ENCODE measurements around the gene RPSA. TPM values are rescaled to one million over a fixed set of nuclear protein-coding genes. Genes with fewer than 3 reads are reported as not detected.

The RPSA gene
- total and polyA plus RNA-seq, 9 of the 15 experiments (the other 6 are each of a cell fraction or from before 2014, with no cell fraction given) = 2,290 to 4,272 (median 2,730) TPM

DNA sequence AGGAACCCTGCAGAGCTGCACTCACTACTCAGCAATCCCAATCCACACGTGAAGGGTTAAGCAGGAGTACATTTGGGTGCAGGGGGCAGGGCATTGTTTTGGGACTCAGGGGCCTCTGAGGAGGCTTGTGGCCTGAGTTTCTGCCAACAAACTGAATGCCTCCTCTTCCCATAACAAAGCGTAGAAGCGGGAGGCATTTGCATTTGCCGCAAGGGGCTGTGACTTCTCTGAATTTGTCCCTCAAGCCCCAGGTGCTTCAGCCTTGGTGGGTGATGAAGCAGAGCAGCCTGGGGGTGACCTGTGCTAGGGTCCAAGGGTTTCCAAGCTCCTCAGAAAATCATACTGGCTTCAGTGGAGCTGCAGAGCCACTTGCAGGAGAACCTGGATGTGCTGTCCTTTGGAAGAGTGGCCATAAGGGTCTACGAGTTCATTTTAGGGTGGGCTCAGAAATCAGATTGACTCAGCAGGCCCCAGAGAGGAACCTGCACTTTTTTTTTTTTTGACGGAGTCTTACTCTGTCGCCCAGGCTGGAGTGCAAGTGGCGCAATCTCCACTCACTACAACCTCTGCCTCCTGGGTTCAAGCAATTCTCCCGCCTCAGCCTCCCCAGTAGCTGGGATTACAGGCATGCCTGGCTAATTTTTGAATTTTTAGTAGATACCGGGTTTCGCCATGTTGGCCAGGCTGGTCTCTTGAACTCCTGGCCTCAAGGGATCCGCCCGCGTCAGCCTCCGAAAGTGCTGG, 1.4 kb upstream of the RPSA start:
- no TSS peak for BruUV-seq (replicated peaks)
- POLR2A ChIA-PET = interaction anchor here (0.7 to 6.1 kb wide), 7 partner anchors 8 to 233 kb away, joined by 3 to 45 read pairs (median 5); no protein-coding TSS in a partner anchor
- 33% methylated on average over 15 of the region's 15 CpGs for WGBS (ENCODE audit: insufficient coverage, low coverage, missing lambda C conversion rate)
- peak overlapping the region; percentile 61 for H3K4me3 ChIP-seq
- ATAC-seq (no peak), FAIRE-seq (no peak), DNase-seq (ENCODE audit: extremely low read depth in 1 of 4, low spot score in 3 of 4) (no peak)
- H3K9me1 ChIP-seq (ENCODE audit: control insufficient read depth, insufficient read depth, low read length) = no peaks in the 10 kb centered on the region
- in situ Hi-C loops (cut with MboI) = loop anchor here (10.0 to 25.0 kb wide), 2 partner anchors 900 to 1057 kb away; partner anchors contain the start of genes EIF1B and RPL14
- peaks cover 53% of the 10 kb centered on the region for H3K79me2 ChIP-seq (ENCODE audit: control insufficient read depth, insufficient read depth, low read length)
- H3K9me3 ChIP-seq (replicated peaks; ENCODE audit: control insufficient read depth, insufficient read depth, low read depth, low read length) = no peaks in the 10 kb centered on the region
- CTCF ChIA-PET (ENCODE audit: low intra/inter-chr PET ratio) = interaction anchor here (1.7 kb wide), 1 partner anchor 93 kb away, joined by 4 read pairs; no protein-coding TSS in a partner anchor
- H3K4me1 ChIP-seq (replicated peaks in 1 of 2; ENCODE audit: control insufficient read depth in 2 of 2, insufficient read depth in 2 of 2, low read length in 2 of 2) = peaks cover 18 to 28% of the 10 kb centered on the region in 2 experiments; a peak in 4 of 5 replicates
- H3K36me3 ChIP-seq (ENCODE audit: control insufficient read depth, insufficient read depth, low read length) = peaks cover 36% of the 10 kb centered on the region
- H3K27me3 ChIP-seq (ENCODE audit: control insufficient read depth in 2 of 2, insufficient read depth in 2 of 2, low read length in 2 of 2) = no peaks in the 10 kb centered on the region
- peak overlapping the region; percentile 88 to 94 for H3K9ac ChIP-seq (ENCODE audit: insufficient read depth in 1 of 2, low read depth in 2 of 2, low read length in 2 of 2)
- H3K27ac ChIP-seq (ENCODE audit: extremely low read depth, low read depth, low read length) = peak overlapping the region; percentile 91
- H4K20me1 ChIP-seq (replicated peaks; ENCODE audit: control insufficient read depth, insufficient read depth, low read length) = peaks cover 5% of the 10 kb centered on the region
- intact Hi-C loops (cut with micrococcal nuclease) = loop anchor here (5.0 to 10.0 kb wide), 3 partner anchors 37 to 900 kb away; partner anchors contain the start of gene EIF1B
- peak overlapping the region; percentile 86 for H2AFZ ChIP-seq (ENCODE audit: low read depth, low read length)
- peak overlapping the region; percentile 96 for H3K4me2 ChIP-seq (ENCODE audit: insufficient read depth, low read length)
- TF ChIP-seq CEBPG (CRISPR knock-in tag; IDR thresholded peaks at IDR 0.05) (no peak), CEBPG (tag; conservative IDR thresholded peaks at IDR 0.05 in 1 of 2, IDR thresholded peaks at IDR 0.05 in 1 of 2) (peak in 1 of 2 experiments; percentile 24; a peak in 1 of 4 replicates), ZEB2 (IDR thresholded peaks at IDR 0.05) (no peak), BRD4 (IDR thresholded peaks at IDR 0.05) (no peak), ERF (CRISPR knock-in tag; IDR thresholded peaks at IDR 0.05) (0 out of 2 replicates have a peak, but pooled peaks have one; percentile 7), ZNF384 (IDR thresholded peaks at IDR 0.05; ENCODE audit: low read depth, low read length) (peak; percentile 45; the same call in 1 of the 2 replicates), ZNF217 (CRISPR knock-in tag; IDR thresholded peaks at IDR 0.05) (no peak), C11orf30 (IDR thresholded peaks at IDR 0.05; ENCODE audit: low read depth) (peak; percentile 15; the same call in 1 of the 2 replicates), CEBPB (tag; IDR thresholded peaks at IDR 0.05) (peak; percentile 83), TEAD4 (IDR thresholded peaks at IDR 0.05; ENCODE audit: low read length) (no peak), TEAD4 (CRISPR knock-in tag; IDR thresholded peaks at IDR 0.05; ENCODE audit: borderline replicate concordance) (no peak), CHD1 (IDR thresholded peaks at IDR 0.05; ENCODE audit: low read length) (peak; percentile 86), ZFX (CRISPR knock-in tag; IDR thresholded peaks at IDR 0.05) (0 out of 2 replicates have a peak, but pooled peaks have one; percentile 31), RHOXF2B (CRISPR knock-in tag; conservative IDR thresholded peaks at IDR 0.05) (no peak)
- TF ChIP-seq, protein P1, sequence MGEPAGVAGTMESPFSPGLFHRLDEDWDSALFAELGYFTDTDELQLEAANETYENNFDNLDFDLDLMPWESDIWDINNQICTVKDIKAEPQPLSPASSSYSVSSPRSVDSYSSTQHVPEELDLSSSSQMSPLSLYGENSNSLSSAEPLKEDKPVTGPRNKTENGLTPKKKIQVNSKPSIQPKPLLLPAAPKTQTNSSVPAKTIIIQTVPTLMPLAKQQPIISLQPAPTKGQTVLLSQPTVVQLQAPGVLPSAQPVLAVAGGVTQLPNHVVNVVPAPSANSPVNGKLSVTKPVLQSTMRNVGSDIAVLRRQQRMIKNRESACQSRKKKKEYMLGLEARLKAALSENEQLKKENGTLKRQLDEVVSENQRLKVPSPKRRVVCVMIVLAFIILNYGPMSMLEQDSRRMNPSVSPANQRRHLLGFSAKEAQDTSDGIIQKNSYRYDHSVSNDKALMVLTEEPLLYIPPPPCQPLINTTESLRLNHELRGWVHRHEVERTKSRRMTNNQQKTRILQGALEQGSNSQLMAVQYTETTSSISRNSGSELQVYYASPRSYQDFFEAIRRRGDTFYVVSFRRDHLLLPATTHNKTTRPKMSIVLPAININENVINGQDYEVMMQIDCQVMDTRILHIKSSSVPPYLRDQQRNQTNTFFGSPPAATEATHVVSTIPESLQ (CRISPR knock-in tag; IDR thresholded peaks at IDR 0.05) = peak; percentile 18; the same call in 1 of the 2 replicates
- TF ChIP-seq, protein P2, sequence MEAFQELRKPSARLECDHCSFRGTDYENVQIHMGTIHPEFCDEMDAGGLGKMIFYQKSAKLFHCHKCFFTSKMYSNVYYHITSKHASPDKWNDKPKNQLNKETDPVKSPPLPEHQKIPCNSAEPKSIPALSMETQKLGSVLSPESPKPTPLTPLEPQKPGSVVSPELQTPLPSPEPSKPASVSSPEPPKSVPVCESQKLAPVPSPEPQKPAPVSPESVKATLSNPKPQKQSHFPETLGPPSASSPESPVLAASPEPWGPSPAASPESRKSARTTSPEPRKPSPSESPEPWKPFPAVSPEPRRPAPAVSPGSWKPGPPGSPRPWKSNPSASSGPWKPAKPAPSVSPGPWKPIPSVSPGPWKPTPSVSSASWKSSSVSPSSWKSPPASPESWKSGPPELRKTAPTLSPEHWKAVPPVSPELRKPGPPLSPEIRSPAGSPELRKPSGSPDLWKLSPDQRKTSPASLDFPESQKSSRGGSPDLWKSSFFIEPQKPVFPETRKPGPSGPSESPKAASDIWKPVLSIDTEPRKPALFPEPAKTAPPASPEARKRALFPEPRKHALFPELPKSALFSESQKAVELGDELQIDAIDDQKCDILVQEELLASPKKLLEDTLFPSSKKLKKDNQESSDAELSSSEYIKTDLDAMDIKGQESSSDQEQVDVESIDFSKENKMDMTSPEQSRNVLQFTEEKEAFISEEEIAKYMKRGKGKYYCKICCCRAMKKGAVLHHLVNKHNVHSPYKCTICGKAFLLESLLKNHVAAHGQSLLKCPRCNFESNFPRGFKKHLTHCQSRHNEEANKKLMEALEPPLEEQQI (IDR thresholded peaks at IDR 0.05) = no peak
